GM19455 (cell line): Measurements from ENCODE around the gene FBLIM1.

Experiments used
- ATAC-seq: cut with Tn5 transposase; IDR thresholded peaks from one replicate; pipeline ENCODE4 v1.9.1; 2021; ENCODE audit not compliant: unreplicated experiment

FBLIM1 gene

DNA sequence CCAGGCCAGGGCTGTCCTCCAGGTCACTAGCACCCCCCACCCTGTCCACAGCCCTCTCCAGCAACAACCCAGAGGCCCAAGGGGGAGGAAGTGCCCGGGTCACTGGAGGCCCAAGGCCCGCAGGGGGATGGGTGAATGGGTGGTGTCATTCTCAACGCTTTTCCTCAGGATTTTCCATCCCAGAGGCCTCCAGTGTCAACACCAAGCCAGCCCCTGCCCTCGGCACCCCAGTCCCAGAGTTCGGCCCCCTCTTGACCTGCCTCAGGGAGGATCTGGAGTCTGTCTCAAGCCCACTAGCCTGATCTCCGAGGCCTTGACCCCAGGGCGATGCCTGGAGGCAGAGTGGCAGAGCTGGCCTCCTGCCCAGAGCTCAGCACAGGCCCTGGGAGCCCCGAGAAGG lies 11.2 kb upstream of the FBLIM1 start:
- ATAC-seq: no peak

DNA sequence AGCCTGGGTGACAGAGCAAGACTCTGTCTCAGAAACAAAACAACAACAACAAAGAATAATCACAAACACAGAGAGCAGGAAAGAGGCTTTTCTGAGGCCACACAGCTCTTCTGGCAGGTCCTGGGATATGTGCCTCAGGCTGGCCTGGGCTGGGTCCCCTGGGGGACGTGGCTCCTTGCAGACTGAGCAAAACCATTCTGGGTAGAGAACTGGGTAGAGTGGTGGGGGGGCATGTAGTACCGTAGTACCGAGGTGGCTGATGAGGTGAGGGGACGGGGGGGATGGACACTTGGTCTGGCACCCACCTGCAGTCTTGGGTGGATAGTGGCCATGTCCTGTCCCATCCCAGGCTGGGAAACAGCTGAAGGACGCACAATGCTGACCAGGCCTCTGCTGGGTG lies 10.3 kb upstream of the FBLIM1 start:
- ATAC-seq: no peak

DNA sequence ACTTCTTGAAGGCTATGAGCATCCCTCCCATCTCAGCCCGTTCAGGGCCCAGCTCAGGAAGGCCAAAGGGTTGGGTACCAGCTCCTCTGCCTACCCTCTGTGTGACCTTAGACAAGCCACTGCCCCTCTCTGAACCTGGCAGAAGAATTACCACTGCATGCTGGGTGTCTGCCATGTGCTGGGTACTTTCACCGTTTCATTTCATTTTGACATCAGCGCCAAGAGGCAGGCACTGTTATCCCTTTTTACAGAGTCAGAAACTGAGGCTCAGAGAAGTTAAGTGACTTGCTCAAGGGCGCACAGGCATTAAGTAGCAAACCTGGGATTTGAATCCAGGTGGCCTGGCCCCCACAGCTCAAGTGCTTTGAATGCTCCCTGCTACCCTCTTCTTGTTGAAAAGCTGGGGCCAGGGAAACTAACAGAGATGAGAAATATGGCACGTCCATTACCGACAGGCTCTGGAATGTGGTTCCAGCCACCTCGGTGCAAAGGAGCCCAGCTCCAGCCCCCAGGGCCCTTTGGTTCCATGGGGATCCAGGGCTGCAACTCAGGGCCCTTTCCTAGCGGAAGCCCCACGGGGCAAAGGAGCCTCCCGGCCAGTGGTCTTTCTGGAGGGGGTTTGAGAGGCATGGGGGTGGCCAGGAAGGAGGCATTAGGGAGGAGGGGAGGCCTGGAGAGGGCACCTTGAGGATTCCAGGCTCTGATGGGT lies 9.8 kb upstream of the FBLIM1 start:
- ATAC-seq: no peak

DNA sequence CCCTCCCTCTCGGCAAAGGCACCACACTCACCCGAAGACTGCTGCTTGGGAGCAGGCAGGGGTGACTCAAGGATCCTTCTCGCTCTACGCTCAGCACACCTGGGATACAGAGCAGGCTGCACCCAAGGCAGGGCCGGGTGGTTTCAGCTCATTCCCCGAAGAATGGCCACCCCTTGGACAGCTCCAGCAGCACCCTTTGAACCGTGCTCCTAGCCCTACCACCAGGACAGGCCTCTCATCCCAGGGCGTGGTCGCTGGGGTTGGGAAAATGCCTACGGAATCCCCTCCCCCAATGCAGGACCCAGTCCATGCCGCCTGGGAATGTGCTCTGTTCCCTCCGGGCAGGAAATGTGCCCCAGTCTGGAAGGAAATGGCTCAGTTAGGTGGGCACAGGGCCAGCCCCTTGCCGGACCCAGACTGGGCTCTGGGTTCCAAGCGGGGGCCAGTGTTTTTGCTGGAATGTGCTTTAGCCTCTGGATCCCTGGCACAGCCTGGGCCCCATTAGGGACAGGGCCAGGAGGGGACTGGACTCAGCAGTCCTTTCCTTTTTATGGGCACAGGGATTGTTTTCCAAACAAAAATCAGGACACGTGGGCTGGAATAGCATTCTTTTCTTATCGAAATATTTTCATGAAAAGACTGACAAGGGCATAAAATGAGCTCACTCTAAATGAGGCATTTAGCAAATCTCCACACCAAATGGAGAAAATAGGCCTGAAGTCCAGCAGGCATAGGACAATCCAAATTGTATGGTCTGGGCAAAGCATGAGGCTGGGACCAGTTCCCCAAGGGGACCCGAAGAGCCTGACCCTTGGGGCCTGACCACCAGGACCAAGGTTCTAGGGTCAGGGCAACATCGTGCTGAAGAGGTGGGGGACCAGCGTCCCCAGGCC lies 8.9 kb upstream of the FBLIM1 start:
- no peak for ATAC-seq

GRCh38 chr1:15750924-15751323 lies 7.7 kb upstream of the FBLIM1 start:
- ATAC-seq: no peak

DNA sequence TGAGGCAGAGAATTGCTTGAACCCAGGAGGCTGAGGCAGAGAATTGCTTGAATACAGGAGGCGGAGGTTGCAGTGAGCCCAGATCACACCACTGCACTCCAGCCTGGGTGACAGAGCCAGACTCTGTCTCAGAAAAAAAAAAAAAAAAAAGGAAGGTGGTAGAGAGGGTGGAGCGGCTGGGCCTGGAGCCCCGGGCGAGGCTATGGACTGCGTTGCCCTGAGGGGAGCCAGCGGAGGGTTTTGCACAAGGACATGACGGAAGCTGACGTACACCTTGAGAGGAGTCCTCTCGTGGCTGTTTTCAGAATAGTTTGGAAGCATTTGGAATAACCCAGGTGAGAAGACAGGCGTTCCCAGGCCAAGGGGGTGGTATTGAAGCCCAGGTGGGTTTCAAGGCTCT lies 6.9 kb upstream of the FBLIM1 start:
- ATAC-seq: no peak

GRCh38 chr1:15753776-15754175 lies 4.8 kb upstream of the FBLIM1 start:
- ATAC-seq: no peak

DNA sequence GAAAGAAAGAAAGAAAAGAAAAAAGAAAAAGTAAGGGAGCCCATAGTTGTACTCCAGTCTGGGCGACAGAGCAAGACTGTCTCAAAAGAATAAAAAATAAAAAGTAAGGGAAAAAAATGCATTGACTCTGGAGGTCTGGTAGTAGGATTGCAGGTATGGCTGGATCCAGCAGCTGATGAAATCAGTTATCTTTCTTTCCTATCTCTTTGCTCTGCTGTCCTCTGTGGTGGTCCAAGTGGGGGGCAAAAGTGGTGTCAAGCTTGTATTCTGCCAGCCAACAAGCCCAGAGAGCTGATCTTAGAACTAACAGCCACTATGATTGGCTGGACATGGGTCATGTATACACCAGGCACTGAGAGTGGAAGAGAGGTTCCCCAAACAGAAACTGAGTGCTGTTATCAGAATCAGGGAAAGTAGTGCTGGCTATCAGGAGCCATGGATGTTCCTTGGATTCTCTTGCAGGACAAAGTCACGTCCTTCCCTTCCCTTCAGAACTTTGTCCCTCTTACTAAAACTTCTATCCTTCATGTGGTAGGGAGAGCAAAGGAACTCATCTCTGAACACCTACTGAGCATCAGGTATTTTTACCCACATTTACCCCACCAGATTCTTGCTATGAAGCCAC lies 3.5 kb upstream of the FBLIM1 start:
- no peak for ATAC-seq

DNA sequence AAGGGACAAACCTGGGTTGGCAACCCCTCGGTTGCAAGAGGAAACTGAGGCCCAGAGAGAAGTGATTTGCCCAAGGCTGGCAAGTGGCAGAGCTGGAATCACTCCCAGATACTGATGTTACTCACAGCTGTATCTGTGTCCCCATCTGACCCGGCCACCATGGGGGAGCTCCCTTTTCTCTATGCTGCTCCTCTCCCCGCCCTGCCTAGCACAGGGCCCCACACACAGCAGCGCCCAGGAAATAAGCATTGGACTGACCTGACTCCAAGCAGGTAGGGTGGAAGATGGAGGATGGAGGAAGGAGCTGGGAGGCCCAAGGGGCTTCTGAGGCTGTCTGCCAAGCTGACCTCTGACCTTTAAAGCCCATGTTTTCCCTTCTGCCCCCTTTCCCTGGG lies 3.0 kb upstream of the FBLIM1 start:
- ATAC-seq: no peak

DNA sequence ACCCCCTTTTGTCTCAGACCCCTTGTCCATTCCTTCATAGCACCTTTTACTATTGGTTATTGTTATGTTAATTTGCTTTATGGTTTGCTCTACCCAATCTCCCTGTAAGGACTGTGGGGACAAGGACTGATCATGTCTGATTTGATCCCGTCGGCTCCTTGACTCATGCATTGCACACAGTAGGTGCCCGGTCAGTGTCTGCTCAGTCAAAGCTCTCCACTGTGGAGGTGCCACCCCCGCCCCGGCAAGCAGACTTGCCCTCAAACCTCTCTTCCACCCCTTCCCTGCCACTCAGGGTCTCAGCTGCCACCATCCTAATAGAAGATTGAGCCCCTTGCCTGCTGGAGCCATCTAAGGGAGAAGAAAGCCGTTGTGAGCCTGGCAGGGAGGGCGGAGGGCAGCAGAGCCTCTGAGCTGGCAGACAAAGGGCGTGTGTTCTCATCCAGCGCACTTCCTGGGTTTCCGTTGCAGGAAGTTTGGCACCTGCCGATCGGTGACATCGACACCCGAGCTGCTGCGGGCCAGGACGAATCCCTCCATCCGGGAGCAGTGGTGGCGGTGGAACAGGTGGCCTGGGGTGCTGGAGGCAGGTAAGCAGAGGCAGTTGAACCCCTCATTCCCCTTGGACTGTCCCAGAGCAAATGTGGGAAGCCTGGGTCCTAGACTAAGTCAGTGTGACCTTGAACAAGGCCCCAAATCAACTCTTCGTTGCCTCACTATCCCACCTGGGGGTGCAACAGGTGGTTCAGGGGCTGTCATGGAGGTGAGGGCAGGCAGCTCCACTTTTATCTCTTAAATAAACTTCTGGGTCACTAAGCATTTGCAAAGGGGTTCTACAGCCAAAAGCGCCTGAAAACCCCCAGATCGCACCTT lies 2.2 kb upstream of the FBLIM1 start:
- no peak for ATAC-seq

GRCh38 chr1:15757016-15757543 lies 1.5 kb upstream of the FBLIM1 start:
- ATAC-seq: no peak

DNA sequence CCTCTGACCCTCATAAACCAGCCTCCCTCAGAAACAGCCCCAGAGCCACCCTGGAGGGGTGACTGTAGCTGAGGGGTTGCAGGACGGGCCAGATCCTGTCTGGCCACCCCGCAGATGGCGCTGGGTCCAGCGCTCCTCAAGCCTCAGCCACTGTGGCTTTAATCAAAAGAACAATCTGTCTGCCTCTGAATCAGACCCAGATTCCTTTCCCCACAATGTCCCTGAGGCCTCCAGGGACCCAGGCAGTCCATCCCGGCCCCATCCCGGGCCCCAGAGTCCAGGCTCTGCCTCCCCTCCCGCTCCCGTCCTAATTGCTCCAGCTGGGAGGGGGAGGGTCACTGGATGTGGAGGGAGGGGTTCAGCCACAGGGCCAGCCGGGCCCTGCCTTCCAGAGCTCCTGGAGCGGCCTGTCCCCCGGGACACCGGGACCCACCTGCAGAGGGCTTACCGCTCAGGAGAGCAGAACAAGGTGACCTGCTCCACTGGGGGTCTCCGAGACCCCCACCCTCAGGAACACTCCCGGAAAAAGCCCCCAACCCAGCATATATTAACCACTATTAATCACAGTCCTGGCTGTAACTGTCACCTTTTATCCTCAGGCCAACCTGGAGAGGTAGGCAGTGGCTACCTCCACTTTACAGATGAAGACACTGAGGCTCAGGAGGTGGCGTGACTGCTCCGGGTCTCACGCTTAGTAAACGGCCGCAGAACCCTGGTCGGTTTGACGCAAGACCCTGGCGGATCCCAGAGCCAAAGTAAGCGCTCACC lies 836 bp upstream of the FBLIM1 start:
- no peak for ATAC-seq

- ATAC-seq: no peak
Measured at GRCh38 chr1:15758953-15759661, 512 bp downstream of the FBLIM1 start.

DNA sequence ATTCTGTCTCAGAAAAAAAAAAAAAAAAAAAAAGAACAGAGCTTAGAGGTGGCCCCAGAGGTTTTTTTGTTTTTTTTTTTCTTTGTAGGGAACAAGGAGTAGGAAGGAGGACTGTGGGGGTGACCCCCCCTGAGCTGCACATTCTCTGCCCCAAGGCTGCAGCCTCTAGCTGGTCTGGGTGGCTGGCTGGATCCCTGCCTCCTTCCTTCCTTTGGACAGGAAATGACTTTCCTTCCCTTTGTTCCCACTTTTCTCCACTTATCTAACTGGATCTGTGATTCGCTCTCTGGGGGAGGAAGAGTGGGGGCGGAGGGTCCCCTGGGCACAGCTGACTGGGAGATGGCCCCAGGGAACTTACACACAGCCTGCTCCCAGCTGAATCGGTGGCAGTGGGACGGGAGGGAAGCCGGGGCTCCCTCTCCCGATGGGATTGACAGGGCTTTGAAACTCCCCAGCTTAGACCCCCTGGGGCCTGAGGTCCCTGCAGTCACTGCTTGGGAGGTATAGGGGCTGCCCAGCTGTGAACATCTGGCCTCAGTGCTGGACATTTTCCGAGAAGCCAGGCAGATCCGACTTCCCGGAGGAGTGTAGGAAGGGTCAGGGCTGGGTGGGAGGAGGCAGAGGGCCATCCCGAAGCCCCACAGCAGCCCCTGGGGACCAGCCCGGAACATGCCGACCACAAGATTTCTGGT lies 2.1 kb downstream of the FBLIM1 start:
- no peak for ATAC-seq

DNA sequence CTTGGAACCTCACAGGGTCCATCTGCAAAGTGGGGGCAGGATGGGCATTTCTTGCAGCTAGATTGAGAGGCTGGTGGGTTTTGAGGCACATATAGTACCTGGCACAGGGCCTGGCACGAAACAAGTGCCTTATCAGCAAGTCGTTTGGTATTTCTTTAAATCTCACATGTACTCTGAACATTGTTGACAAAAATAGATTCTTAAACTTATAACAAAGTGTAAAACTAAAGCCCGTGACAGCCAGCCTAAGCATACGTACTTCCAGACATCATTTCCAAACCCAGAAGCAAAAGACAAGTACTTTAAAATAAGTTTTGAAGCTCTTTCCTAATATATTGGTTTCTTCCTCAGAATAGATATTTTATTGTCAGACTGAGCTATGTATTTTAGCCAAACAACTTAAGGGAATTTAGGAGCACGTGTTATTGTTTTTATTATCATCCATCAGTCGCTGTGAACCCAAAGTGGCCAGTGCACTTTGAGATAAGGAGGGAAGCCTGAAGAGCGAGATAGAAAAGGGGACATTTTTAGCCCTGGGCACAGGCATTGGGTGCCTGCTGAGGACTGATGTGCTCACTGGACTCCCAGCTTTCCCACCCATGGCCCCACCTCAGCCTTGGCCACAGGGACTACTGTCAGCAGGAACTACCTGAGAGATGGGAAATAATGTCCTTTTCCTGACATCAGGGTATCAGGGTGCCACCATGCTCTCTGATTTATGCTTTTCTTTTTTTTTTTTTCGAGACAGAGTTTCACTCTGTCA lies 3.0 kb downstream of the FBLIM1 start:
- no peak for ATAC-seq

GRCh38 chr1:15762546-15762945 lies 4.0 kb downstream of the FBLIM1 start:
- no peak for ATAC-seq

DNA sequence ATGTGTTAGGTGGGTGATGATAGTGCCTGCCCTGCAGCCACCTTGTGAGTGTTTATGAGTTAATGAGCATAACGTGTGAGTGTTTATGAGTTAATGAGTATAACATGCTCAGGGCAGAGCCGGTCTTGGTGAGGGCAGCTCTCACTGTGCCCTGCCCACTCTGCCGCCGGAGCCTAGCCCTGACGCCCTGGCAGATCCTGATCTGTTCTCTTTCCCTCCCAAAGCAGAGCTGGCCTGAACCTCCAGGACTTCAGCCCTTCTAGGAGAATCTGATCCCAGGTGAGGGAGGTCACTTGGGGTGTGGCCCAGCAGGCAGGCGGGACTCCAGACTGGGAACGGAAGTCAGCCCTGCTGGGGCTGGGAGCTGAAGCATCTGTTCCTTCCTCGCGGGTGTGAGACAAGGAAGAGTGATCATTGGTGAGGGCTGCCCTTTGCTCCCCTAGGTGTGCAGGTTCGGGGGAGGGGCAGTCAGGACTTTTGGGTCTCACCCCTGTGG lies 5.7 kb downstream of the FBLIM1 start:
- no peak for ATAC-seq

DNA sequence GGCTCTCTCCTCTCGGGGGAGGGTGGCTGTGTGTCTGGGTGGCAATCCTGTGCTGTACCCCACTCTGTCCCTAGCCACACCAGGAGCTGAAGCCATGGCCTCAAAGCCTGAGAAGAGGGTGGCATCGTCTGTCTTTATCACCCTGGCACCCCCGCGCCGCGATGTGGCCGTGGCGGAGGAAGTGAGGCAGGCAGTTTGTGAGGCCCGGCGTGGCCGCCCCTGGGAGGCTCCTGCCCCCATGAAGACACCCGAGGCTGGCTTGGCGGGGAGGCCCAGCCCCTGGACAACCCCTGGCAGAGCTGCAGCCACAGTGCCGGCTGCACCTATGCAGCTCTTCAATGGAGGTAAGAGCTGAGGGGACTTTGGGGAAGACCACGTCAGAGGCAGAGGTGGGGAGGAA lies 6.3 kb downstream of the FBLIM1 start:
- no peak for ATAC-seq
